ENCODE measurements around the gene FKBP7. TPM values are rescaled to one million over a fixed set of nuclear protein-coding genes. Genes with fewer than 3 reads are reported as not detected.

The FKBP7 gene
- total and polyA plus RNA-seq, 2 of the 13 experiments (the other 11 are each of a cell fraction or from before 2014, with no cell fraction given): 12.4 to 14.8 TPM

GRCh38 chr2:178450774-178451525, 27.4 kb downstream of the FKBP7 start, which contains the start of the genes PJVK and PRKRA (continued):
- TF ChIP-seq ZUFSP (CRISPR knock-in tag; IDR thresholded peaks at IDR 0.05; ENCODE audit: borderline replicate concordance) (no peak), ZNF282 (IDR thresholded peaks at IDR 0.05; ENCODE audit: partially characterized antibody) (no peak), SOX6 (IDR thresholded peaks at IDR 0.05) (no peak), SOX6 (CRISPR knock-in tag; IDR thresholded peaks at IDR 0.05) (peak; percentile 78), KDM5B (CRISPR knock-in tag; IDR thresholded peaks at IDR 0.05; ENCODE audit: borderline replicate concordance) (peak; percentile 96), SRY (CRISPR knock-in tag; IDR thresholded peaks at IDR 0.05) (peak; percentile 63; the same call in 1 of the 2 replicates), TEAD2 (CRISPR knock-in tag; IDR thresholded peaks at IDR 0.05) (no peak), IRF2 (CRISPR knock-in tag; IDR thresholded peaks at IDR 0.05) (peak; percentile 38; the same call in 1 of the 2 replicates), CCAR2 (optimal IDR thresholded peaks at IDR 0.05; ENCODE audit: low read depth, low read length) (no peak), NKX3-1 (CRISPR knock-in tag; IDR thresholded peaks at IDR 0.05) (no peak), ZNF674 (CRISPR knock-in tag; IDR thresholded peaks at IDR 0.05; ENCODE audit: low read depth) (0 out of 2 replicates have a peak, but pooled peaks have one; percentile 91), ZNF326 (CRISPR knock-in tag; IDR thresholded peaks at IDR 0.05; ENCODE audit: borderline replicate concordance) (no peak), REPIN1 (CRISPR knock-in tag; IDR thresholded peaks at IDR 0.05; ENCODE audit: borderline replicate concordance, low read depth) (peak; percentile 90; the same call in 1 of the 2 replicates), SAP130 (CRISPR knock-in tag; IDR thresholded peaks at IDR 0.05; ENCODE audit: low read depth) (peak; percentile 90), HNRNPUL1 (IDR thresholded peaks at IDR 0.05; ENCODE audit: low read depth, low read length) (peak; percentile 65; the same call in 1 of the 2 replicates), HHEX (CRISPR knock-in tag; IDR thresholded peaks at IDR 0.05) (no peak; the same call in 1 of the 2 replicates), GMEB1 (CRISPR knock-in tag; IDR thresholded peaks at IDR 0.05; ENCODE audit: borderline replicate concordance) (peak; percentile 87), NFE2L1 (CRISPR knock-in tag; IDR thresholded peaks at IDR 0.05; ENCODE audit: borderline replicate concordance) (peak; percentile 39; the same call in 1 of the 2 replicates), ZNF780A (CRISPR knock-in tag; IDR thresholded peaks at IDR 0.05) (0 out of 2 replicates have a peak, but pooled peaks have one; percentile 84), KLF6 (CRISPR knock-in tag; IDR thresholded peaks at IDR 0.05) (peak; percentile 90), TFE3 (CRISPR knock-in tag; IDR thresholded peaks at IDR 0.05) (peak; percentile 40; the same call in 1 of the 2 replicates), ETV6 (CRISPR knock-in tag; conservative IDR thresholded peaks at IDR 0.05) (peak; percentile 89), CHD2 (IDR thresholded peaks at IDR 0.05; ENCODE audit: low read depth, low read length) (no peak), SALL1 (CRISPR knock-in tag; IDR thresholded peaks at IDR 0.05) (peak; percentile 93), NFE2 (CRISPR knock-in tag; IDR thresholded peaks at IDR 0.05) (no peak), MIER2 (CRISPR knock-in tag; IDR thresholded peaks at IDR 0.05) (no peak), CEBPB (IDR thresholded peaks at IDR 0.05; ENCODE audit: borderline replicate concordance, low read depth, low read length) (peak; percentile 24; the same call in 1 of the 2 replicates), FOXJ3 (CRISPR knock-in tag; IDR thresholded peaks at IDR 0.05; ENCODE audit: borderline replicate concordance) (0 out of 2 replicates have a peak, but pooled peaks have one; percentile 30)
